Measurements from ENCODE around the gene SCMH1.
A peak's percentile ranks its signal among the peaks of the same experiment; 100 is the strongest.

GRCh38 chr1:40988280-40988679, 253.8 kb downstream of the SCMH1 start:
- TF ChIP-seq CTCF (IDR thresholded peaks at IDR 0.05; ENCODE audit: low read depth, low read length, missing input control), result no peak
- TF ChIP-seq FOXA2 (IDR thresholded peaks at IDR 0.05), result no peak
- no peak for TF ChIP-seq REST (IDR thresholded peaks at IDR 0.05)
- TF ChIP-seq ATF3 (IDR thresholded peaks at IDR 0.05), result no peak
- peak; percentile 86 to 91 for TF ChIP-seq RXRA (IDR thresholded peaks at IDR 0.05)
- no peak for TF ChIP-seq RAD21 (IDR thresholded peaks at IDR 0.05)
- TF ChIP-seq ZBTB33 (IDR thresholded peaks at IDR 0.05), result peak; percentile 67
- peak; percentile 60 for TF ChIP-seq SP1 (IDR thresholded peaks at IDR 0.05)
- TF ChIP-seq YY1 (IDR thresholded peaks at IDR 0.05), result peak; percentile 50
- peak; percentile 70 for TF ChIP-seq TAF1 (conservative IDR thresholded peaks at IDR 0.05)
- TF ChIP-seq MAX (IDR thresholded peaks at IDR 0.05), result peak; percentile 46
- TF ChIP-seq HNF4G (IDR thresholded peaks at IDR 0.05), result peak; percentile 63
- peak; percentile 20 to 22 for TF ChIP-seq EGR1 (IDR thresholded peaks at IDR 0.05; ENCODE audit: low read depth in 2 of 2)
- TF ChIP-seq GABPA (IDR thresholded peaks at IDR 0.05 in 1 of 2, conservative IDR thresholded peaks at IDR 0.05 in 1 of 2), result no peak
